ENCODE data around the gene USH1G.

USH1G gene

GRCh38 chr17:74954665-74955421 lies 31.8 kb upstream of the USH1G start:
- no peak for DNase-seq

- DNase-seq, result no peak
Observed at GRCh38 chr17:74954115-74954514, 31.1 kb upstream of the USH1G start.

GRCh38 chr17:74953134-74953687 lies 30.2 kb upstream of the USH1G start:
- no peak for DNase-seq

GRCh38 chr17:74952431-74953133 lies 29.5 kb upstream of the USH1G start:
- no peak for DNase-seq

- DNase-seq, result no peak
Observed at GRCh38 chr17:74951680-74952421, 28.8 kb upstream of the USH1G start.

GRCh38 chr17:74951065-74951464 lies 28.0 kb upstream of the USH1G start:
- DNase-seq, result no peak

GRCh38 chr17:74950207-74950606 lies 27.2 kb upstream of the USH1G start:
- no peak for DNase-seq

- no peak for DNase-seq
Observed at GRCh38 chr17:74949455-74950115, 26.5 kb upstream of the USH1G start.

GRCh38 chr17:74947041-74947754 lies 24.1 kb upstream of the USH1G start:
- no peak for DNase-seq

GRCh38 chr17:74946641-74947040 lies 23.6 kb upstream of the USH1G start:
- DNase-seq, result no peak

- no peak for DNase-seq
Observed at GRCh38 chr17:74945543-74945942, 22.5 kb upstream of the USH1G start.

- no peak for DNase-seq
Observed at GRCh38 chr17:74943808-74944522, 20.9 kb upstream of the USH1G start.

GRCh38 chr17:74941128-74941725 lies 18.2 kb upstream of the USH1G start:
- DNase-seq, result no peak

- no peak for DNase-seq
Observed at GRCh38 chr17:74939534-74939933, 16.5 kb upstream of the USH1G start.

GRCh38 chr17:74938194-74938950 lies 15.3 kb upstream of the USH1G start:
- no peak for DNase-seq

GRCh38 chr17:74937064-74938051 lies 14.3 kb upstream of the USH1G start:
- no peak for DNase-seq

GRCh38 chr17:74936470-74936799 lies 13.4 kb upstream of the USH1G start:
- no peak for DNase-seq

All from nucleus accumbens (tissue), 56 donors.